Measurements from ENCODE around the gene SPEM2.

DNA sequence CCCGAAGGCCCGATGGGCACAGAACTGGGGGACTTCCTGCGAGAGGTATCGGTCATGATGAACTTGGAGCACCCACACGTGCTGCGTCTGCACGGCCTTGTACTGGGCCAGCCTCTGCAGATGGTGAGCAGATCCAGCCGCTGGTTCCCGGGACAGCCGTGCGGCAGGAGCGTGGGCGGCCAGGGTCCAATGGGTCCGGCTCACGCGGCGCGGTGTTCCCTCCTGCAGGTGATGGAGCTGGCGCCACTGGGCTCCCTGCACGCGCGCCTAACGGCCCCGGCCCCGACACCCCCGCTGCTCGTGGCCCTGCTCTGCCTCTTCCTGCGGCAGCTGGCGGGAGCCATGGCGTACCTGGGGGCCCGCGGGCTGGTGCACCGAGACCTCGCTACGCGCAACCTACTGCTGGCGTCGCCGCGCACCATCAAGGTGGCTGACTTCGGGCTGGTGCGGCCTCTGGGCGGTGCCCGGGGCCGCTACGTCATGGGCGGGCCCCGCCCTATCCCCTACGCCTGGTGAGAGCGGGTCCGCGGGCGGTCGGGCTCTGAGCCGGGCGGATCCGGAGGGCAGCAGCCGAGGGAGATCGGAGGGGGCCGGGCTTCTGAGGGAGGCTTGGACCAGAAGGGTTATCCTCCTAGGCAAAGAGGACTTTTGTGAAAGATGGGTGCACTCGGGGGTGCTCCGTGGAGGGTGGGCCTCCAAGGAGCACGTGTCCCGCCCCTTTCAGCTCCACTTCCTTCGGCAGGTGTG, 41.5 kb upstream of the SPEM2 start:
- TF ChIP-seq GATA2 (IDR thresholded peaks at IDR 0.05; ENCODE audit: low read depth, low read length) (no peak), GATA3 (IDR thresholded peaks at IDR 0.05; ENCODE audit: low read depth, low read length) (no peak)
